Spleen (tissue), 7 donors: ENCODE results near the gene PPP1R1B.

Source experiments
- POLR2A ChIP-seq, 3 donors: fragments of 450-650 bp; IDR thresholded peaks; one replicate each; pipeline ENCODE4 v1.5.1; 2017; ENCODE audit warnings: antibody characterized with exemption in 3 of 3, mild to moderate bottlenecking in 1 of 3
- TF ChIP-seq, protein P1 (sequence below), 11 experiments: fragments of 200-600 bp in 7 of 11; fragments of 450-650 bp in 4 of 11; sonication (generic) in 4 of 11; IDR thresholded peaks in 8 of 11; conservative IDR thresholded peaks in 3 of 11; 1 replicate in 7 of 11; 2 replicates in 4 of 11; pipeline versions ENCODE4 v1.4.0 to v1.8.0; 2016 to 2021; ENCODE audit warnings: antibody characterized with exemption in 11 of 11, inconsistent platforms in 4 of 11, mild to moderate bottlenecking in 1 of 11
- donor health status: DM: no; HTN: no; CAD: no; lungs with moderate emphysema.
- donor health status: DM: no; HTN: no; CAD: no.
- donor health status: DM: no; HTN: no; CAD: no.

DNA sequence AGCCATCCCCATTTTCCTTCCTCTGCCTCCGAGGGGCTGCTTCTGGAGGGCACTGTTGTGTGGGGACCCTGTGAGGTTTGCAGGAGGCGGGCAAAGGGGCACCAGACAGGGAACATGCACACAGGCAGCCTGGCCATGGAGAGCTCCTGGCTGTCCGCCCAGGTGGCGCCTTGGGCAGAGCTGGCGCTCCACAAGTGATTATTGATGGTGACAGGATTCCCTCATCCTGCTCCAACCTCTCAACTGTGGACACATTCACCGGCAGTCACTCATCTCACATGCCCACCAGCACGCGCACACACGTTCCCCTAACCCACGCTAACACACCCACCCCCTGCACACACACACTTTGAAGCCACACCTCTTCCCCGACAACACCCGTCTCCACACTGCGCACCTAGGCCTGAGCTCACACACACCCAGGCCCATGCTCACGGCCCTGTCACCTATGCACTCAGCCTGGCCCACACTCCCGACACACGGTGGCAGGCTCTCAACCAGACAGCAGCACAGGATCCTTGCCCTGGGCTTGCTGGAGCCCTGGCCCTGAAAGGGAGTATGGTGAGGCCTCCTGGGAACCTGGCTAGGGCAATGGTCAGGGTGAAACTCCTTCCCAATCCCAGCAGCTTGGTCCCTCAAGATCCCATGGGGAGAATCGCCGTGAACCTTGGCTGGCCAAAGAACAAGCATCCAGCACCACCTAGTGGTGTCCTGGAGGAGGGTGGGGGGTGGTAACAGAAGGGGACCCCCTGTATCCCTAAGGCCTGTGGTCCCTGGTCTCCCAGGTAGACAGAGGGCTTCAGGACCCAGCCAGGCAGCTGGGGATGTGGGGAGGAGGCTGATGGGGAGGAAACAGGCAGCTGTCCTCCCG, 45.1 kb downstream of the PPP1R1B start:
- TF ChIP-seq, protein P1, sequence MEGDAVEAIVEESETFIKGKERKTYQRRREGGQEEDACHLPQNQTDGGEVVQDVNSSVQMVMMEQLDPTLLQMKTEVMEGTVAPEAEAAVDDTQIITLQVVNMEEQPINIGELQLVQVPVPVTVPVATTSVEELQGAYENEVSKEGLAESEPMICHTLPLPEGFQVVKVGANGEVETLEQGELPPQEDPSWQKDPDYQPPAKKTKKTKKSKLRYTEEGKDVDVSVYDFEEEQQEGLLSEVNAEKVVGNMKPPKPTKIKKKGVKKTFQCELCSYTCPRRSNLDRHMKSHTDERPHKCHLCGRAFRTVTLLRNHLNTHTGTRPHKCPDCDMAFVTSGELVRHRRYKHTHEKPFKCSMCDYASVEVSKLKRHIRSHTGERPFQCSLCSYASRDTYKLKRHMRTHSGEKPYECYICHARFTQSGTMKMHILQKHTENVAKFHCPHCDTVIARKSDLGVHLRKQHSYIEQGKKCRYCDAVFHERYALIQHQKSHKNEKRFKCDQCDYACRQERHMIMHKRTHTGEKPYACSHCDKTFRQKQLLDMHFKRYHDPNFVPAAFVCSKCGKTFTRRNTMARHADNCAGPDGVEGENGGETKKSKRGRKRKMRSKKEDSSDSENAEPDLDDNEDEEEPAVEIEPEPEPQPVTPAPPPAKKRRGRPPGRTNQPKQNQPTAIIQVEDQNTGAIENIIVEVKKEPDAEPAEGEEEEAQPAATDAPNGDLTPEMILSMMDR (IDR thresholded peaks at IDR 0.05 in 8 of 11, conservative IDR thresholded peaks at IDR 0.05 in 3 of 11) = peak in 6 of 11 experiments; percentile 34 to 48 (median 40)
- no peak for TF ChIP-seq POLR2A (IDR thresholded peaks at IDR 0.05)
